ENCODE measurements around the gene ATG2B. TPM values are rescaled to one million over a fixed set of nuclear protein-coding genes. Genes with fewer than 3 reads are reported as not detected.

Gene ATG2B
- total and polyA plus RNA-seq, 2 of the 4 experiments (the other 2 are of a cell fraction) = 6.9 to 22.0 TPM

DNA sequence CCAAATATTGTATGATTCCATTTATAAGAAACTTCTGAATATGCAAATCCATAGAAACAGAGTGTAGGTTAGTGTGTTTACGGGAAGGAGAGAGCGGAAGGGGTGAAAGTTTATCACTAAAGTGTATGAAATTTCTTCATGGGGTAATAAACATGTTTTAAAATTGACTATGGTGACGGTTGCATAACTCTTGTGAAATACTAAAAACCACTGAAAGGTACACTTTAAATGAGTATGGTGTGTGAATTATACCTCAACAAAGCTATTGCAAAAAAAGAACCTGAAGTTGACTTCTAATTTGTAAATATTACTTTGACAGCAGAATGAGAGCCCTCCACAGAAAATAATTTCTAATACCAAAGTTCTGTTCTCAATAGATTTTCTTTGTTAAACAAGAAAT lies 47.1 kb downstream of the ATG2B start:
- Histone ChIP-seq H3K27ac (ENCODE audit: insufficient read depth, low read length) (no peak overlapping the region), H3K14ac (replicated peaks; ENCODE audit: low read depth, low read length) (no peak overlapping the region), H2AFZ (replicated peaks; ENCODE audit: low read length, poor library complexity) (no peak overlapping the region), H3K4me2 (ENCODE audit: low read depth, low read length) (no peak overlapping the region), H2BK20ac (ENCODE audit: low read depth, low read length) (no peak overlapping the region), H4K91ac (ENCODE audit: insufficient read depth, low read depth, low read length) (no peak overlapping the region), H4K5ac (ENCODE audit: low read depth, low read length) (no peak overlapping the region), H3K36me3 (ENCODE audit: control insufficient read depth, insufficient read depth, low read length) (peaks cover 21% of the 10 kb centered on the region), H3K9ac (ENCODE audit: low read depth, low read length) (no peak overlapping the region), H4K8ac (ENCODE audit: low read depth in 2 of 2, low read length in 2 of 2) (no peak overlapping the region), H2BK120ac (ENCODE audit: low read depth, low read length) (no peak overlapping the region), H3K4ac (ENCODE audit: low read depth, low read length) (no peak overlapping the region), H3K4me3 (ENCODE audit: insufficient read depth, low read depth, low read length) (no peak overlapping the region), H3K27me3 (ENCODE audit: control insufficient read depth, insufficient read depth, low read length) (no peaks in the 10 kb centered on the region), H3K4me1 (ENCODE audit: control insufficient read depth, insufficient read depth, low read length) (no peaks in the 10 kb centered on the region), H3K9me1 (ENCODE audit: insufficient read depth, low read length) (peaks cover 5% of the 10 kb centered on the region; the same call in 1 of the 2 replicates), H3K18ac (ENCODE audit: low read depth, low read length) (no peak overlapping the region), H4K20me1 (ENCODE audit: insufficient read depth, low read length) (no peaks in the 10 kb centered on the region), H3K9me3 (ENCODE audit: control insufficient read depth, insufficient read depth, low read length) (no peaks in the 10 kb centered on the region), H2BK15ac (ENCODE audit: low read depth, low read length) (no peak overlapping the region), H3K79me1 (ENCODE audit: low read depth in 1 of 2, low read length in 2 of 2) (no peaks in the 10 kb centered on the region; a peak in 1 of 4 replicates), H2BK5ac (ENCODE audit: low read depth, low read length, poor library complexity, severe bottlenecking) (no peak overlapping the region), H3K23ac (ENCODE audit: low read depth, low read length) (no peak overlapping the region), H3K56ac (ENCODE audit: extremely low read depth, insufficient read depth, low read length) (no peak overlapping the region), H2AK5ac (ENCODE audit: low read depth, low read length) (no peak overlapping the region), H2AK9ac (replicated peaks; ENCODE audit: low read depth, low read length, poor library complexity) (no peak overlapping the region)
- WGBS, 2 experiments (ENCODE audit: extremely low coverage in 2 of 2, insufficient read length in 1 of 2) = 100% methylated on average over 2 of the region's 3 CpGs
- no peak for TF ChIP-seq MAFK (IDR thresholded peaks at IDR 0.05; ENCODE audit: low read depth, low read length)
- TF ChIP-seq FOS (IDR thresholded peaks at IDR 0.05; ENCODE audit: low read depth, low read length) = no peak
- TF ChIP-seq CEBPB (IDR thresholded peaks at IDR 0.05; ENCODE audit: low read depth, low read length) = peak; percentile 64
- DNase-seq (no peak), ATAC-seq (ENCODE audit: low read depth) (no peak)
- POLR2A ChIA-PET (ENCODE audit: unreplicated experiment) = no interaction called here
- CTCF ChIA-PET = no interaction called here
- intact Hi-C loops (cut with micrococcal nuclease) = no loop called here
- no TSS peak for BruUV-seq (replicated peaks)
- in situ Hi-C loops (cut with MboI; ENCODE audit: low sequenced_read_pairs) = no loop called here
- dilution Hi-C loops (cut with HindIII; ENCODE audit: low sequenced_read_pairs, unreplicated experiment) = no loop called here

All from IMR-90 (cell line).